SK-N-MC (cell line): ENCODE data around the gene AGGF1.

Experiments
- EZH2 ChIP-seq: fragments of 200-600 bp; sonication (generic); IDR thresholded peaks from one replicate; pipeline ENCODE4 v1.6.1; 2017; ENCODE audit warnings: antibody characterized with exemption
- FOXP2 ChIP-seq: optimal IDR thresholded peaks from 2 replicates; pipeline ENCODE3; 2011; ENCODE audit warnings: mild to moderate bottlenecking, moderate library complexity; ENCODE audit not compliant: insufficient read depth; ENCODE audit errors: extremely low read length, control extremely low read depth
- POLR2AphosphoS5 ChIP-seq: IDR thresholded peaks from 2 replicates; pipeline ENCODE4 v1.6.1; 2012; ENCODE audit warnings: mild to moderate bottlenecking, low read depth, low read length, borderline replicate concordance

GRCh38 chr5:77006124-77006523, 24.1 kb upstream of the AGGF1 start:
- no peak for TF ChIP-seq EZH2
- TF ChIP-seq POLR2AphosphoS5: no peak
- TF ChIP-seq FOXP2: no peak
